ENCODE measurements around the gene LAGE3.
A peak's percentile ranks its signal among the peaks of the same experiment; 100 is the strongest.
"Not testable (repeated sequence)": the region's sequence is repeated elsewhere in the genome, so short reads cannot be mapped to it uniquely, and the experiment has no call there.

Gene LAGE3

DNA sequence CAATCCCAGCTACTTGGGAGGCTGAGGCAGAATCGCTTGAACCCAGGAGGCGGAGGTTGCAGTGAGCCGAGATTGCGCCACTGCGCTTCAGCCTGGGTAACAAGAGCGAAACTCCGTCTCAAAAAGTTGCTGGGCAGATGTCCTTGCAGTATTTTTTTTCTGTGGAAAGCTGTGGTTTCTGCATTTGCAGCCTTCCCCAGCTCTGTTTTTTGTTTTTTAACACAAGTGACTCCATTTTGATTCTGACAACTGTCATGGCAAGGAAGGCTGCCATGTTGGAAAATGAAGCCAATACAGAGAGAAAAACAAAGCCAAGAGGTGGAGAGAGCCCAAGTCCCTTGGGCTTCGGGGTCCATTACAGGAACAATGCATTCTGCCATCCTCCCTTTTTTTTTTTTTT is 23.0 kb upstream of the LAGE3 start:
- DNase-seq (ENCODE audit: low read depth), result no peak
- TF ChIP-seq, protein P1, sequence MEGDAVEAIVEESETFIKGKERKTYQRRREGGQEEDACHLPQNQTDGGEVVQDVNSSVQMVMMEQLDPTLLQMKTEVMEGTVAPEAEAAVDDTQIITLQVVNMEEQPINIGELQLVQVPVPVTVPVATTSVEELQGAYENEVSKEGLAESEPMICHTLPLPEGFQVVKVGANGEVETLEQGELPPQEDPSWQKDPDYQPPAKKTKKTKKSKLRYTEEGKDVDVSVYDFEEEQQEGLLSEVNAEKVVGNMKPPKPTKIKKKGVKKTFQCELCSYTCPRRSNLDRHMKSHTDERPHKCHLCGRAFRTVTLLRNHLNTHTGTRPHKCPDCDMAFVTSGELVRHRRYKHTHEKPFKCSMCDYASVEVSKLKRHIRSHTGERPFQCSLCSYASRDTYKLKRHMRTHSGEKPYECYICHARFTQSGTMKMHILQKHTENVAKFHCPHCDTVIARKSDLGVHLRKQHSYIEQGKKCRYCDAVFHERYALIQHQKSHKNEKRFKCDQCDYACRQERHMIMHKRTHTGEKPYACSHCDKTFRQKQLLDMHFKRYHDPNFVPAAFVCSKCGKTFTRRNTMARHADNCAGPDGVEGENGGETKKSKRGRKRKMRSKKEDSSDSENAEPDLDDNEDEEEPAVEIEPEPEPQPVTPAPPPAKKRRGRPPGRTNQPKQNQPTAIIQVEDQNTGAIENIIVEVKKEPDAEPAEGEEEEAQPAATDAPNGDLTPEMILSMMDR (IDR thresholded peaks at IDR 0.05; ENCODE audit: low read depth, low read length, missing control alignments), result no peak
- in situ Hi-C loops (cut with HindIII; ENCODE audit: low sequenced_read_pairs), result no loop called here

DNA sequence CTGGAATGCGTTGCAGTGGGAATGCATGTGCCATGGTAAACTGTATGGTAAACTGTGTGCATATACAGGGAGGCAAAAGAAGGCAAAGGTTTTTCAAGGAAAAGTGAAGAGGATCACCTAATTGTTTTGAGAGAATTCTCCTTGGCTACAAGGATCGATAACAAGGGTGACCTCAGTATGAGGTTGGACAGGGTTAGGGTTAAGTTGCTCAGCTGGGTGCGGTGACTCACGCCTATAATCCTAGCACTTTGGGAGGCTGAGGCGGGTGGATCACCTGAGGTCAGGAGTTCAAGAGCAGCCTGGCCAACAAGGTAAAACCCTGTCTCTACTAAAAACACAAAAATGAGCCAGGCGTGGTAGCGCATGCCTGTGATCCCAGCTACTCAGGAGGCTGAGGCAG is 22.3 kb upstream of the LAGE3 start:
- in situ Hi-C loops (cut with HindIII; ENCODE audit: low sequenced_read_pairs); H3K4me3 ChIP-seq (ENCODE audit: low read depth, low read length); DNase-seq (ENCODE audit: low read depth): not testable (repeated sequence)

More for the DNA sequence above, 23.0 kb upstream of the LAGE3 start:
- no peak overlapping the region for H3K4me3 ChIP-seq (ENCODE audit: low read depth, low read length)

DNA sequence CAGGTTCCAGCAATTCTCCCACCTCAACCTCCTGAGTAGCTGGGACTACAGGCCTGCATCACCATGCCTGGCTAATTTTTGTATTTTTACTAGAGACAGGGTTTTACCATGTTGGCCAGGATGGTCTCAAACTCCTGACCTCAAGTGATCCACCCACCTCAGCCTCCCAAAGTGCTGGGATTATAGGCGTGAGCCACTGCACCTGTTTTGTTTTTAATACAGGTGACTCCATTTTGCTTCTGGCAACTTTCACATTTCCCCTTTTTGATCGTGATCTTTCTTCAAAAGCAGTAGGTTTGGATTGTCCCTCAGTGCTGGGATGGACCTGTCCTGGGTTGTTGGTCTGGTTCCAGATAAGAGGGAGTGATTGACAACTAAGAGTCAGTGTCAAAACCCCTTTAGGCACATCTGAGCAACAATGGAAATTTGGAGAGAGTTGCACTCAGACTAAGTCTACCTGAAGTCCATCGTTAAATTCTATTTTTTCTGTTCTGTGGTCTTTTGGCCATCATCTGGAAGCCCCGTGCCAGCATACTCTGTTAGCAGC is 17.6 kb upstream of the LAGE3 start:
- DNase-seq (ENCODE audit: low read depth); H3K4me3 ChIP-seq (ENCODE audit: low read depth, low read length); in situ Hi-C loops (cut with HindIII; ENCODE audit: low sequenced_read_pairs): not testable (repeated sequence)

DNA sequence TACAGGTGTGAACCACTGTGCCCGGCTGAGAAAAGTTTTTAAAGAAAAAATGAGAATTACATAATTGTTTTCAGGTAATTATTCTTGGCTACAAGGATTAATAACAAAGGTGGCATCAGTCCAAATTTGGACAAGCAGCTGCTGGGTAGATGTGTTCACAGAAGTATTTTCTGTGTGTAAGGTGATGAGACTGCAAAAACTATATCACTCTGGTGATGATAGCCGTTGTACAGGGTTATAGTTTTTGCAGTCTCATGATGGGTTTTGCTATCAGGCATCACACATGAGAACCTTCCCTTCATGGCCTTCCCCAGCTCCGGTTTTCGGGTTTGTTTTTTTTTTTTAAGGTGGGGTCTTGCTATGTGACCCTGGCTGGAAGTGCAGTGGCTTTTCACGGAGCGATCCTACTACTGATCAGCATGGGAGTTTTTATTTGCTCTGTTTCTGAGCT is 16.4 kb upstream of the LAGE3 start:
- TF ChIP-seq, protein P1 (IDR thresholded peaks at IDR 0.05; ENCODE audit: low read depth, low read length, missing control alignments), result no peak
- DNase-seq (ENCODE audit: low read depth), result no peak
- in situ Hi-C loops (cut with HindIII; ENCODE audit: low sequenced_read_pairs), result no loop called here
- no peak overlapping the region for H3K4me3 ChIP-seq (ENCODE audit: low read depth, low read length)

DNA sequence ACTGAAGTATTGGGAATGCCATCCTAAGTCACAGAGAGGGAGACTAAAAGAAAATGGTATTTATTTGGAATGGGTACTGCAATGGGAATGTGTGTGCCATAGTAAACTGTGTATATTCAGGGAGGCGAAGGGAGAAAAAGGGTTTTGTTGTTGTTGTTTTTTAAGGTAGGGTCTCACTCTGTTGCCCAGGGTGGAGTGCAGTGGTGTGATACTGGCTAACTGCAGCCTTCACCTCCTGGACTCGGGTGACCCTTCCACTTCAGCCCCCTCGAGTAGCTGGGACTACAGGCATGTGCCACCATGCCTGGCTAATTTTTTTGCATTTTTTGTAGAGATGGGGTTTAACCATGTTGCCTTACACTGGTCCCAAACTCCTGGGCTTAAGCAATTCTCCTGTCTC is 15.6 kb upstream of the LAGE3 start:
- DNase-seq (ENCODE audit: low read depth), result no peak
- TF ChIP-seq, protein P1 (IDR thresholded peaks at IDR 0.05; ENCODE audit: low read depth, low read length, missing control alignments), result no peak
- H3K4me3 ChIP-seq (ENCODE audit: low read depth, low read length), result no peak overlapping the region
- in situ Hi-C loops (cut with HindIII; ENCODE audit: low sequenced_read_pairs), result no loop called here

DNA sequence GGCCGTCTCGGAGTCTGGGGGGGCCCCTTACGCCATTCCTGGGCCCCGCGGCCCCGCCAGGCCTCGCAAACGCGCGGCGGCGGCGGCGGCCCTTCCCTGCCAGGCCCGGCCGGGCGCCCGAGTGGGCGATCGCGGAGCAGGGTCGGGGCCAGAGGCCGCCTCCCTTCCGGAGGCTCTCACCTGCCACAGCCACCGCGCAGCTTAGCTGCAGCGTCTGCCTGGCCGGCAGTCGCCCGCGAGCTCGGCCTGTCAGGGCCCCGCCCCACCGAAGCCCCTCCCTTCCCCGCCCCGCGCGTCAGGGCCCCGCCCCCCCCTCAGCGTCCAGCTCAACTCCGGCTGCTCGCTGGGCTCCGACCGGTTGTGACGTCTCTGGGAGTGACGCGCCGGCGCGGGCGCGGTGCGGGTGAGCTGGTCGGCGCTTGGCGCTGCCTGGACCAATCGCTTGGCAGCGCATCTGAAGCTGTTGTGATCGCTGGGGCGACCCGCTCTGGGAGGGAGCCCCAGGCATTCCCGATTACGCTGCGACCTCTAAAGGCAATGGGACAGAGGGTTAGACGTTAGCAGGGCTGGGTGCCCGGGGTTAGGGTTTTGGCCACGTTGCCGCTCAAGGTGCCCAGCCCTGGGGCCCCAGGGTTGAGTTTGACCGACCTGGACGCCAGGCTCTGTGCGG is 11.5 kb upstream of the LAGE3 start, which contains the start of gene SLC10A3:
TSS of gene SLC10A3 (minus strand) at position 216 of the 670 bp plus-strand sequence. CDS start 1,689 bp downstream, outside the sequence.
- TF ChIP-seq, protein P1 (IDR thresholded peaks at IDR 0.05; ENCODE audit: low read depth, low read length, missing control alignments), result no peak
- peak; percentile 81 for DNase-seq (ENCODE audit: low read depth)
- peak within 1 kb of the TSS; percentile 52 for H3K4me3 ChIP-seq (ENCODE audit: low read depth, low read length)
- in situ Hi-C loops (cut with HindIII; ENCODE audit: low sequenced_read_pairs), result no loop called here

DNA sequence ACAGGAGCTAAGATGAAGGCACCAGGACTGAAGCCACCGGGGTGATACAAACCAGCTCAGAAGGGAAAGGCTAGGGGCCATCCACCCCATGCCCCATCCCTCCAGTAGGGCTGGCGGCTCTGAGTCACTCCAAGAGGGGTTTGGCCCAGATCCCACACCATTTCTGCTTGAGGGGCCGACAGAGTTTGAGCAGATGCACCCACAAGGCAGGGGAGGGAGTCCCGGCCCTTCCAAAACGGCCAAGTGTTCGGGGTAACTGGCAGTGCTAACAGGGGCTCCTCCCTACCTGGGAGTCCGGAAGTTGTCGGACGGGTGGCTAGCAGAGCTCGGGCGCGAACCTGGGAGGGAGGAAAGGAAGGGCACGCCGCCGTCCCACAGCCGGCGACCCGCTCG is 10.9 kb upstream of the LAGE3 start:
- H3K4me3 ChIP-seq (ENCODE audit: low read depth, low read length), result peak overlapping the region; percentile 52
- in situ Hi-C loops (cut with HindIII; ENCODE audit: low sequenced_read_pairs), result no loop called here
- DNase-seq (ENCODE audit: low read depth), result peak; percentile 15
- TF ChIP-seq, protein P1 (IDR thresholded peaks at IDR 0.05; ENCODE audit: low read depth, low read length, missing control alignments), result no peak

All from astrocyte of the cerebellum (primary cell).